ENCODE results near the gene CETP.

DNA sequence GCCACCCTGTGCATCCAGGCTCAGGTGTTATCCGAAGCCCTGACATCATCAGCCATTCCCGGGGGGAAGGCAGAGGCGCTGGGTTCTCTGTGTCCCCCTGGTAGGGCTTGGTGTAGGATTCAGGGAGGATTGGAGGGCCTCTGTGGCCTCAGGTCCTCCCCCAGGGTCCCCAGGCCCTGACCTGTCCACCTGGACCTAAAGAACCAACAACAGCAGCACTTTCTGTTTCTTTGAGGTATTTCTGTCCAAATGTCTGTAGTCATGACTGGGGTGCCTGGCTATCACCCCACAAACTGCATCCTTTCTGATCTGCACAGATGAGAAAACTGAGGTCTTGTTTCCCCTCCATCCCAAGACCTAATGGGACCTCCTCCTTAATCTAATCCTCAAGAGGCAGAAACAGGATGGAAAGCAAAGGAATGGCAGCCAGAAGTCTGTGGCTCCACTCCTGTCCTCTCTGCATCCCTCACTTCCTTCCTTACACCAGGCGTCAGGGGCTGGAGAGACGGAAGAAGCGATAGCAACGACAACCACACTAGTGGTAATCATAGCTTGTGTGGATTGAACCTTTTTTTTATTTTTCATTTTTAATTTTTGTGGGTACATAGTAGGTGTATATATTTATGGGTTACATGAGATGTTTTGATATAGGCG, 39.4 kb downstream of the CETP start:
- TF ChIP-seq YY1 (IDR thresholded peaks at IDR 0.05; ENCODE audit: insufficient read depth, insufficient read length): no peak
- no peak for TF ChIP-seq ZNF274 (IDR thresholded peaks at IDR 0.05; ENCODE audit: low read depth, low read length)

All from NT2/D1 (cell line).